ES-I3 (cell line): Measurements from ENCODE around the gene ZFAND2B.

ENCODE experiments used
- H3K36me3 ChIP-seq: 2 replicates; pipeline ENCODE4 v1.6.1; 2013; ENCODE audit warnings: mild to moderate bottlenecking, low read length, control low read depth, moderate library complexity; ENCODE audit not compliant: insufficient read depth
- H3K4me1 ChIP-seq: 2 replicates; pipeline ENCODE4 v1.6.1; 2013; ENCODE audit warnings: mild to moderate bottlenecking, control low read depth, low read length; ENCODE audit not compliant: insufficient read depth
- H3K9ac ChIP-seq: 2 replicates; pipeline ENCODE4 v1.6.1; 2013; ENCODE audit warnings: low read depth, mild to moderate bottlenecking, low read length, moderate library complexity
- H3K9me3 ChIP-seq: 2 replicates; pipeline ENCODE4 v1.6.1; 2013; ENCODE audit warnings: mild to moderate bottlenecking, low read length, moderate library complexity; ENCODE audit not compliant: control insufficient read depth, insufficient read depth

ZFAND2B gene

GRCh38 chr2:219204425-219205164, 2.0 kb upstream of the ZFAND2B start:
- Histone ChIP-seq H3K9ac (no peak overlapping the region), H3K4me1 (peaks cover 5% of the 10 kb centered on the region; the same call in 1 of the 2 replicates), H3K9me3 (no peaks in the 10 kb centered on the region), H3K36me3 (no peaks in the 10 kb centered on the region; the same call in 1 of the 2 replicates)

GRCh38 chr2:219205165-219205538, 1.4 kb upstream of the ZFAND2B start:
- no peaks in the 10 kb centered on the region; the same call in 1 of the 2 replicates for H3K36me3 ChIP-seq
- peaks cover 5% of the 10 kb centered on the region; the same call in 1 of the 2 replicates for H3K4me1 ChIP-seq
- H3K9me3 ChIP-seq, result no peaks in the 10 kb centered on the region
- no peak overlapping the region for H3K9ac ChIP-seq

DNA sequence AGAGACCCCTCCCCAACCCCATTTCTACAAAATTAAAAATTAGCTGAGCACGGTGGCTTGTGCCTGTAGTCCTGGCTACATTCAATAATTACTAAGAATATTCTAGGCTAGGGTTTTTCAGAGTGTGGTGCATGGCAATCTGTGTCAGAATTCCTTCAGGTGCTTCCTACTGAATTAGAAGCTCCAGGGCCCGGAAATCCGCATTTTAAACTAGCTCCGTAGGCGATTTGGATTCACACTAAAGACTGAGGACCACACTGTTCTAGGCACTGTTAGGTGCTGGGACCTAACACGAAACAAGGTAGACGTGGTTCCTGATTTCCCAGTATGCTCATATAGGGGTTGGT, 628 bp upstream of the ZFAND2B start:
- Histone ChIP-seq H3K4me1 (peaks cover 5% of the 10 kb centered on the region; the same call in 1 of the 2 replicates), H3K9ac (peak overlapping the region; percentile 95), H3K36me3 (no peaks in the 10 kb centered on the region; the same call in 1 of the 2 replicates), H3K9me3 (no peaks in the 10 kb centered on the region)

DNA sequence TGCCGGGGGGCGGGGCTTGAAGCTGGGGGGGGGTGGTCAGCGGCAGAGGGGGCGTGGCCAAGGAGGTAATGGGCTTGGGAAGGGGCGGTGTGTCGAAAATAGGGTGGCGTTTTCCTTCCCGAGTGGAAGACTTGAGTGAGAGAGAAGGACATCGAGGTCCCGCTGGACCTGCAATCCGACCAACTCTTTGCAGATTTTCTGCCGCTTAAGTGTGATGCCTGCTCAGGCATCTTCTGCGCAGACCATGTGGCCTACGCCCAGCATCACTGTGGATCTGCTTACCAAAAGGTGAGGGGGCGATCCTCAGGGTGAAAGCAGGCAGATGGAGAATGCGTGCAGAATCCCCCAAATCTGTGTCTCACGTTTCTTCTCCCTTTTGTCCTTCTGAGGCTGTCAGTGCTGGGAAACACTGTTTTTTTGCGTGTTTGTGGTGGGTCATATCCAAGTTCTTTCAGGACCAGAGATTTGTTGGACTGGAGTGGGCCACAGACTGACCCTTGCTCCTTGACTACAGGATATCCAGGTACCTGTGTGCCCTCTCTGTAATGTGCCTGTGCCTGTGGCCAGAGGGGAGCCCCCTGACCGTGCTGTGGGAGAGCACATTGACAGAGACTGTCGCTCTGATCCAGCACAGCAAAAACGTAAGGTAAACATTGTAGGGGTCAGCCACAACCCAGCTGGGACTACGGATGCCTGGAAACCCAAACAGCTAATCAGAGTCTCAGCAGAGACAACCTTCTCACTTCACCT, 727 bp downstream of the ZFAND2B start:
- Histone ChIP-seq H3K9me3 (no peaks in the 10 kb centered on the region), H3K9ac (peak overlapping the region; percentile 95), H3K4me1 (peaks cover 5% of the 10 kb centered on the region; the same call in 1 of the 2 replicates), H3K36me3 (no peaks in the 10 kb centered on the region; the same call in 1 of the 2 replicates)

- H3K4me1 ChIP-seq, result peaks cover 5% of the 10 kb centered on the region; the same call in 1 of the 2 replicates
- no peak overlapping the region for H3K9ac ChIP-seq
- H3K36me3 ChIP-seq, result no peaks in the 10 kb centered on the region; the same call in 1 of the 2 replicates
- H3K9me3 ChIP-seq, result no peaks in the 10 kb centered on the region
These were observed 1.5 kb downstream of the ZFAND2B start for GRCh38 chr2:219207884-219208740.

GRCh38 chr2:219209236-219210195, 2.9 kb downstream of the ZFAND2B start:
- Histone ChIP-seq H3K9ac (no peak overlapping the region), H3K4me1 (peaks cover 5% of the 10 kb centered on the region; the same call in 1 of the 2 replicates), H3K9me3 (no peaks in the 10 kb centered on the region), H3K36me3 (peaks cover 5% of the 10 kb centered on the region)

DNA sequence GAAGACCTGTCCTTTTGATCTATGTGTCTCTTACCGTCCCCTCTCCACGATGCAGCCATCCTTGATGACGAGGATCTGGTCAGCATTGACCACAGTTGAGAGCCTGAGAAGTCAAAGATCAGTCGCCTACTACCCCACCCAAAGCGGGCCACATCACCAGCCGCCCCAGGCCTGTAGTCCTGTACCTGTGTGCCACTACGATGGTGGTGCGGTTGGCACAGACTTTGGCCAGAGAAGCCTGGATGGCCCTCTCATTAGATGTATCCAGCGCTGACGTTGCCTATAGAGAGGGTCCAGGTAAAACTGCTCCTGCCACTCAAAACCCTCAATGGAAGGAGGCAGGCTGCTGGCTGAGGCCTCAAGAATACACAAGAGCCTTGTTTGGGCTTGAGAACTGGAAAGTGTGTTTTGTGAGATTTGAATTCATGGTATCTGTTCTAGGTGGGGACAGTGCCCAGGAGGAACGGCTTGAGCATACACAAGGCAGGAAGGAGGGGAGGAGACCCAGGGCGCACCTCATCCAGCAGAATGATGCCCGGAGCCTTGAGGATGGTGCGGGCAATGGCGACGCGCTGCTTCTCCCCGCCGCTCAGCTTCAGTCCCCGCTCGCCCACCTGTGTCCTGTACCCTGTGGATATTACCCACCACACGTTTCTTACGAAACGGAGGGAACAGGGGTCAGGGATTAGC, 3.8 kb downstream of the ZFAND2B start:
- H3K4me1 ChIP-seq, result peaks cover 5% of the 10 kb centered on the region; the same call in 1 of the 2 replicates
- H3K9ac ChIP-seq, result no peak overlapping the region
- H3K36me3 ChIP-seq, result peaks cover 8% of the 10 kb centered on the region
- no peaks in the 10 kb centered on the region for H3K9me3 ChIP-seq

DNA sequence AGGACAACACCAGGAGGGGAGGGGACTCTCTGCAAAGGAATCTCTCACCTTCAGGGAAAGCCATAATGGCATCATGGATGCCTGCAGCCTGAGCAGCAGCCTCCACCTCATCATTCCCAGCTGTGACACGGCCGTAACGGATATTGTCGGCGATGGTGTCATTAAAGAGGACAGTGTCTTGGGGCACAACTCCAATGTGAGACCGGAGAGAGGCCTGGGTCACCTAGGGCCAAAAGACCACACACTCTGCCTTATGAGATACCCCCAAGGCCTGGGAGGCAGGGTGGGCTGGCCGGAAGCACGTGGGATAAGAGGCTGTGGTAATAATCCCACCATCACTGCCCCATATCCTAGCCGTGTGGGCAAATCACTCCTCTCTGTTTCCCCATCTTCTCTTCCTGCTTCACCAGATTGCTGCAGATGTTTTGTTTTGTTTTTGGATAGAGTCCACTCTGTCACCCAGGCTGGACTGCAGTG, 4.3 kb downstream of the ZFAND2B start:
- H3K9me3 ChIP-seq, result no peaks in the 10 kb centered on the region
- H3K4me1 ChIP-seq, result peaks cover 5% of the 10 kb centered on the region; the same call in 1 of the 2 replicates
- peaks cover 8% of the 10 kb centered on the region for H3K36me3 ChIP-seq
- H3K9ac ChIP-seq, result no peak overlapping the region

DNA sequence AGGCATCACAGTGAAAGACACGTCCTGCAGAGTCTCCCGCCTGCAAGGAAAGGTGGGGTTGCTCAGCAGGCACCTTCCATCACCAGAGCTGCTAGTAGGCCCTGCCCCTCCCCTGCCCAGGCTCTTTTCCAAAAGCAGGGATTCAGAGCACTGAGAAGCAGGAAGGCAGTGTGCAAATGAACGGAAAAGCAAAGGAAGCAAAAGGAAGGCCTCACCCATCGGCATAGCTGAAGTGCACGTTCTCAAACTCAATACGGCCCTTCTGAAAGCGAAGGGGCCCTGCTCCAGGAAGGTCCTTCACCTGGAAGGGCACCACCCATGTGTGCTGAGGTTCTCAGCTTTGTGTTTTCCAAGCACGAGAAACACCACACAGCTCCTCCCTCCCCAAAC, 6.4 kb downstream of the ZFAND2B start:
- Histone ChIP-seq H3K9me3 (no peaks in the 10 kb centered on the region), H3K36me3 (peaks cover 8% of the 10 kb centered on the region), H3K9ac (no peak overlapping the region), H3K4me1 (peaks cover 8% of the 10 kb centered on the region; the same call in 1 of the 2 replicates)

GRCh38 chr2:219213486-219214071, 7.0 kb downstream of the ZFAND2B start:
- Histone ChIP-seq H3K4me1 (peaks cover 8% of the 10 kb centered on the region; the same call in 1 of the 2 replicates), H3K9ac (no peak overlapping the region), H3K9me3 (no peaks in the 10 kb centered on the region), H3K36me3 (peaks cover 8% of the 10 kb centered on the region)

- no peaks in the 10 kb centered on the region for H3K9me3 ChIP-seq
- H3K36me3 ChIP-seq, result peaks cover 8% of the 10 kb centered on the region
- no peak overlapping the region for H3K9ac ChIP-seq
- H3K4me1 ChIP-seq, result peaks cover 10% of the 10 kb centered on the region; the same call in 1 of the 2 replicates
These were observed 7.6 kb downstream of the ZFAND2B start for GRCh38 chr2:219214141-219214540.

DNA sequence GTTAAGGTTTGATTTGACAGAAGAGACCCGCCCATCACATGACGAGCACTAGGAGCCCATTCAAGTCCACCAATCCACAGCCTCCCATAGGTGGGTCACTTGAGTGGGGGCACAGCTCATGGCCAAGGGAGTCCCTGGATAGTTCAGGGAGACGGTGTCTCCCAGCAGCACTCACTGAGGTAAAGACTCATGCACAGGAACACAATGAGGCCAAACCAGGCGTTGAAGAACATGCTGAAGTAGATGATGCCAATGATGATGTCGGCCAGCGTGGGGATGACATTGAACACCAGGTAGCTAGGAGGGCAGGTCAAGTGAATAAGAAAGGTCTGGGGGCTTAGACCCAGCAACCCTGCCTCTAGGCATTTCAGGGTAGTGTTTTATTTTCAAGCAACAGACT, 8.2 kb downstream of the ZFAND2B start:
- peaks cover 8% of the 10 kb centered on the region for H3K36me3 ChIP-seq
- no peaks in the 10 kb centered on the region for H3K9me3 ChIP-seq
- no peak overlapping the region for H3K9ac ChIP-seq
- H3K4me1 ChIP-seq, result peaks cover 13% of the 10 kb centered on the region; the same call in 1 of the 2 replicates
